T-helper 9 cell (primary cell): ENCODE results near the gene ERICH2.
A peak's percentile ranks its signal among the peaks of the same experiment; 100 is the strongest.
"Not testable (repeated sequence)": the region's sequence is repeated elsewhere in the genome, so short reads cannot be mapped to it uniquely, and the experiment has no call there.

ENCODE experiments used
- DNase-seq: peaks from one replicate; pipeline ENCODE4 v3.0.0-alpha.2; 2020
- total RNA-seq, 2 donors: gene quantifications; one replicate each; lab custom pipeline; 2026; lab: John Stamatoyannopoulos, UW

The ERICH2 gene
- 0 to 0.14 reads per million in 2 donors for total RNA-seq

- DNase-seq, result peak; percentile 4
These were observed at the start of gene ERICH2 for GRCh38 chr2:170770008-170770605. TSS of gene ERICH2 (plus strand) at chr2:170770378. CDS start at chr2:170770682, 304 bp downstream.

- DNase-seq, result no peak
These were observed 48.5 kb upstream of the ERICH2 start for GRCh38 chr2:170721678-170722077.

- no peak for DNase-seq
These were observed 47.9 kb upstream of the ERICH2 start for GRCh38 chr2:170722301-170722700.

GRCh38 chr2:170723446-170723958 is 46.7 kb upstream of the ERICH2 start:
- no peak for DNase-seq

- DNase-seq, result no peak
These were observed 36.2 kb upstream of the ERICH2 start for GRCh38 chr2:170733798-170734600.

GRCh38 chr2:170734601-170735000 is 35.6 kb upstream of the ERICH2 start:
- not testable (repeated sequence) for DNase-seq

- DNase-seq, result no peak
These were observed 33.5 kb upstream of the ERICH2 start for GRCh38 chr2:170736628-170737027.

- no peak for DNase-seq
These were observed 32.8 kb upstream of the ERICH2 start for GRCh38 chr2:170737406-170737805.

GRCh38 chr2:170737821-170738220 is 32.4 kb upstream of the ERICH2 start:
- no peak for DNase-seq

GRCh38 chr2:170739048-170739447 is 31.1 kb upstream of the ERICH2 start:
- no peak for DNase-seq

- no peak for DNase-seq
These were observed 30.6 kb upstream of the ERICH2 start for GRCh38 chr2:170739507-170740046.

- DNase-seq, result no peak
These were observed 29.5 kb upstream of the ERICH2 start for GRCh38 chr2:170740660-170741059.

- no peak for DNase-seq
These were observed 28.2 kb upstream of the ERICH2 start for GRCh38 chr2:170742000-170742399.

GRCh38 chr2:170742896-170743529 is 27.2 kb upstream of the ERICH2 start:
- DNase-seq, result no peak

- DNase-seq, result no peak
These were observed 26.5 kb upstream of the ERICH2 start for GRCh38 chr2:170743530-170744239.

GRCh38 chr2:170744248-170745002 is 25.8 kb upstream of the ERICH2 start:
- no peak for DNase-seq

GRCh38 chr2:170745305-170745704 is 24.9 kb upstream of the ERICH2 start:
- no peak for DNase-seq

GRCh38 chr2:170747921-170748320 is 22.3 kb upstream of the ERICH2 start:
- DNase-seq, result no peak

GRCh38 chr2:170751555-170751954 is 18.6 kb upstream of the ERICH2 start:
- not testable (repeated sequence) for DNase-seq

- no peak for DNase-seq
These were observed 8.6 kb upstream of the ERICH2 start for GRCh38 chr2:170761572-170761971.

- no peak for DNase-seq
These were observed 7.4 kb upstream of the ERICH2 start for GRCh38 chr2:170762760-170763159.

GRCh38 chr2:170763232-170763631 is 6.9 kb upstream of the ERICH2 start:
- DNase-seq, result no peak
